ENCODE data around the gene TUBGCP6.

- TF ChIP-seq POLR2AphosphoS5 (IDR thresholded peaks at IDR 0.05; ENCODE audit: borderline replicate concordance, low read depth, low read length) (no peak), EZH2 (IDR thresholded peaks at IDR 0.05) (no peak), FOXP2 (optimal IDR thresholded peaks at IDR 0.05; ENCODE audit: control extremely low read depth, extremely low read length, insufficient read depth) (no peak)
Measured at GRCh38 chr22:50192436-50193204, 52.2 kb downstream of the TUBGCP6 start.
